IMR-90 (cell line): Measurements from ENCODE around the gene SMKR1. TPM values are rescaled to one million over a fixed set of nuclear protein-coding genes. Genes with fewer than 3 reads are reported as not detected.

Source experiments
- ATAC-seq: fragments of 200-7000 bp; cut with Tn5 transposase; 2 replicates; pipeline ENCODE4 v1.9.1; 2020; ENCODE audit warnings: low read depth, mild to moderate bottlenecking, moderate library complexity
- BruUV-seq: library from RNA; stranded (reverse); fragments of 400-500 nt; replicated peaks from 2 replicates; lab custom pipeline; 2021; lab: Mats Ljungman, UMichigan
- CTCF ChIA-PET: fragments of 300-600 bp; formaldehyde crosslinking; extraction: SDS; loops from one replicate; lab custom pipeline; 2021; ENCODE audit warnings: antibody characterized with exemption; lab: Yijun Ruan, JAX
- POLR2A ChIA-PET: fragments of 300-600 bp; sonication (Branson Sonifier 250); formaldehyde crosslinking; loops from one replicate; lab custom pipeline; 2022; ENCODE audit warnings: antibody characterized with exemption; ENCODE audit not compliant: unreplicated experiment; lab: Charles Lee
- DNase-seq: peaks from one replicate; pipeline ENCODE4 v3.0.0; 2013
- H2AFZ ChIP-seq: replicated peaks from 2 replicates; pipeline ENCODE3; 2013; ENCODE audit warnings: low read length, mild to moderate bottlenecking; ENCODE audit not compliant: poor library complexity
- H2AK5ac ChIP-seq: 2 replicates; pipeline ENCODE4 v1.6.1; 2013; ENCODE audit warnings: low read depth, low read length, inconsistent platforms
- H2AK9ac ChIP-seq: replicated peaks from 2 replicates; pipeline ENCODE3; 2013; ENCODE audit warnings: mild to moderate bottlenecking, low read depth, low read length, moderate library complexity; ENCODE audit not compliant: poor library complexity
- H2BK120ac ChIP-seq: 2 replicates; pipeline ENCODE4 v1.6.1; 2013; ENCODE audit warnings: low read depth, low read length, inconsistent platforms
- H2BK15ac ChIP-seq: 3 replicates; pipeline ENCODE4 v1.6.1; 2013; ENCODE audit warnings: low read depth, low read length, inconsistent platforms
- H2BK20ac ChIP-seq: 2 replicates; pipeline ENCODE4 v1.6.1; 2013; ENCODE audit warnings: low read depth, mild to moderate bottlenecking, inconsistent platforms, low read length, moderate library complexity
- H2BK5ac ChIP-seq: 2 replicates; pipeline ENCODE4 v1.6.1; 2013; ENCODE audit warnings: mild to moderate bottlenecking, low read depth, low read length, inconsistent platforms; ENCODE audit not compliant: poor library complexity, severe bottlenecking
- H3K14ac ChIP-seq: replicated peaks from 2 replicates; pipeline ENCODE4 v1.6.1; 2013; ENCODE audit warnings: low read depth, low read length, inconsistent platforms
- H3K18ac ChIP-seq: 2 replicates; pipeline ENCODE4 v1.6.1; 2013; ENCODE audit warnings: low read depth, low read length, control low read depth
- H3K23ac ChIP-seq: 2 replicates; pipeline ENCODE4 v1.6.1; 2013; ENCODE audit warnings: low read depth, low read length, inconsistent platforms
- H3K27ac ChIP-seq: 2 replicates; pipeline ENCODE4 v1.5.1; 2013; ENCODE audit warnings: mild to moderate bottlenecking, control low read depth, low read length; ENCODE audit not compliant: insufficient read depth
- H3K27me3 ChIP-seq: 2 replicates; pipeline ENCODE4 v1.6.1; 2013; ENCODE audit warnings: low read length; ENCODE audit not compliant: control insufficient read depth, insufficient read depth
- H3K36me3 ChIP-seq: 2 replicates; pipeline ENCODE4 v1.6.1; 2013; ENCODE audit warnings: low read length, mixed read lengths; ENCODE audit not compliant: control insufficient read depth, insufficient read depth
- H3K4ac ChIP-seq: 2 replicates; pipeline ENCODE4 v1.6.1; 2013; ENCODE audit warnings: low read depth, low read length, inconsistent platforms
- H3K4me1 ChIP-seq: 2 replicates; pipeline ENCODE4 v1.6.1; 2013; ENCODE audit warnings: low read length, mixed read lengths; ENCODE audit not compliant: control insufficient read depth, insufficient read depth
- H3K4me2 ChIP-seq: 2 replicates; pipeline ENCODE4 v1.6.1; 2013; ENCODE audit warnings: low read depth, mild to moderate bottlenecking, control low read depth, low read length, moderate library complexity
- H3K4me3 ChIP-seq: 2 replicates; pipeline ENCODE4 v1.5.1; 2013; ENCODE audit warnings: low read depth, mild to moderate bottlenecking, control low read depth, low read length, moderate library complexity; ENCODE audit not compliant: insufficient read depth
- H3K56ac ChIP-seq: 2 replicates; pipeline ENCODE4 v1.6.1; 2013; ENCODE audit warnings: low read length, inconsistent platforms; ENCODE audit not compliant: insufficient read depth; ENCODE audit errors: extremely low read depth
- H3K79me1 ChIP-seq, 2 experiments: 2 replicates each; pipeline ENCODE4 v1.6.1; 2013; ENCODE audit warnings: low read length in 2 of 2, inconsistent platforms in 1 of 2, low read depth in 1 of 2
- H3K9ac ChIP-seq: 2 replicates; pipeline ENCODE4 v1.6.1; 2013; ENCODE audit warnings: low read depth, low read length, control low read depth
- H3K9me1 ChIP-seq: 2 replicates; pipeline ENCODE4 v1.6.1; 2013; ENCODE audit warnings: low read length, inconsistent platforms; ENCODE audit not compliant: insufficient read depth
- H3K9me3 ChIP-seq: 2 replicates; pipeline ENCODE4 v1.6.1; 2013; ENCODE audit warnings: low read length; ENCODE audit not compliant: control insufficient read depth, insufficient read depth
- H4K20me1 ChIP-seq: 2 replicates; pipeline ENCODE4 v1.6.1; 2013; ENCODE audit warnings: low read length, inconsistent platforms; ENCODE audit not compliant: insufficient read depth
- H4K5ac ChIP-seq: 2 replicates; pipeline ENCODE4 v1.6.1; 2013; ENCODE audit warnings: mild to moderate bottlenecking, low read depth, low read length, control low read depth
- H4K8ac ChIP-seq, 2 experiments: 2 replicates each; pipeline ENCODE4 v1.6.1; 2013; ENCODE audit warnings: low read depth in 2 of 2, low read length in 2 of 2, control low read depth in 1 of 2, inconsistent platforms in 1 of 2
- H4K91ac ChIP-seq: 2 replicates; pipeline ENCODE4 v1.6.1; 2013; ENCODE audit warnings: low read depth, low read length, inconsistent platforms; ENCODE audit not compliant: insufficient read depth
- BHLHE40 ChIP-seq: fragments of 150-350 bp; IDR thresholded peaks from 2 replicates; pipeline ENCODE4 v1.6.1; 2016; ENCODE audit warnings: mild to moderate bottlenecking, low read depth, low read length
- CEBPB ChIP-seq: IDR thresholded peaks from 2 replicates; pipeline ENCODE4 v1.6.1; 2012; ENCODE audit warnings: low read depth, low read length, improper control_type of control experiment
- ELK1 ChIP-seq: fragments of 150-350 bp; IDR thresholded peaks from 2 replicates; pipeline ENCODE4 v1.6.1; 2016; ENCODE audit warnings: low read depth, mild to moderate bottlenecking, low read length, moderate library complexity, borderline replicate concordance
- FOS ChIP-seq: fragments of 150-350 bp; IDR thresholded peaks from 2 replicates; pipeline ENCODE4 v1.6.1; 2016; ENCODE audit warnings: low read depth, low read length
- MAFK ChIP-seq: IDR thresholded peaks from 2 replicates; pipeline ENCODE4 v1.6.1; 2012; ENCODE audit warnings: low read depth, low read length, improper control_type of control experiment
- MXI1 ChIP-seq: IDR thresholded peaks from 2 replicates; pipeline ENCODE4 v1.6.1; 2012; ENCODE audit warnings: low read depth, mild to moderate bottlenecking, low read length, moderate library complexity, borderline replicate concordance
- NFE2L2 ChIP-seq: fragments of 150-350 bp; IDR thresholded peaks from 2 replicates; pipeline ENCODE4 v1.6.1; 2016; ENCODE audit warnings: low read depth, mild to moderate bottlenecking, low read length
- POLR2A ChIP-seq: IDR thresholded peaks from 2 replicates; pipeline ENCODE4 v1.6.1; 2012; ENCODE audit warnings: mild to moderate bottlenecking, low read depth, low read length
- RFX5 ChIP-seq: IDR thresholded peaks from 2 replicates; pipeline ENCODE4 v1.8.0; 2012; ENCODE audit warnings: low read depth, mild to moderate bottlenecking, low read length, moderate library complexity
- SMC3 ChIP-seq: fragments of 150-350 bp; IDR thresholded peaks from 2 replicates; pipeline ENCODE4 v1.6.1; 2016; ENCODE audit warnings: low read depth, mild to moderate bottlenecking, antibody characterized with exemption, low read length, moderate library complexity
- USF2 ChIP-seq: fragments of 150-350 bp; IDR thresholded peaks from 2 replicates; pipeline ENCODE4 v1.6.1; 2017; ENCODE audit warnings: mild to moderate bottlenecking, antibody characterized with exemption, low read length, low read depth
- WGBS, 2 experiments: methylation state at CpG; one replicate each; pipeline versions ENCODE4 v1.1.5 to v1.1.7; 2013; ENCODE audit warnings: missing lambda C conversion rate in 2 of 2; ENCODE audit not compliant: insufficient read length in 1 of 2; ENCODE audit errors: extremely low coverage in 2 of 2; 5-methylcytosine and 5-hydroxymethylcytosine counted together
- dilution Hi-C: fragments of 300-500 bp; cut with HindIII; formaldehyde crosslinking; loops from one replicate; pipeline ENCODE4 v1.14.3; 2018; ENCODE audit warnings: low sequenced_read_pairs; ENCODE audit not compliant: unreplicated experiment
- in situ Hi-C: fragments of 300-500 bp; cut with MboI; formaldehyde crosslinking; loops from 3 replicates; pipeline ENCODE4 v1.14.3; 2019; ENCODE audit warnings: low sequenced_read_pairs, inconsistent platforms, mixed read lengths
- intact Hi-C: fragments of 100-400 bp; cut with micrococcal nuclease; formaldehyde crosslinking; loops from 2 replicates; pipeline ENCODE4 v1.10.0; 2022
- polyA plus RNA-seq, 3 experiments: library from polyadenylated mRNA; depleted of rRNA; stranded (reverse); fragments of >200 nt; gene quantifications; 2 replicates each; pipeline ENCODE4 v1.2.3, GENCODE V29; 2012; ENCODE audit warnings: low replicate concordance in 1 of 3
- total RNA-seq: library from RNA; depleted of rRNA; stranded (reverse); fragments of >200 nt; gene quantifications from 2 replicates; pipeline ENCODE4 v1.2.3, GENCODE V29; 2012

Gene SMKR1
- total and polyA plus RNA-seq, 2 of the 4 experiments (the other 2 are of a cell fraction): 0.26 TPM; not detected in 1

- Histone ChIP-seq H3K4ac (no peak overlapping the region), H3K18ac (no peak overlapping the region), H4K91ac (no peak overlapping the region), H4K8ac (no peak overlapping the region), H3K27ac (no peak overlapping the region), H3K4me3 (no peak overlapping the region), H2BK15ac (no peak overlapping the region), H3K4me2 (no peak overlapping the region), H2AK9ac (no peak overlapping the region), H2BK120ac (no peak overlapping the region), H4K5ac (no peak overlapping the region), H3K23ac (no peak overlapping the region), H2BK5ac (no peak overlapping the region), H3K56ac (no peak overlapping the region), H3K9me3 (no peaks in the 10 kb centered on the region), H3K9ac (no peak overlapping the region), H3K9me1 (peaks cover 4% of the 10 kb centered on the region; the same call in 1 of the 2 replicates), H2AK5ac (no peak overlapping the region), H3K14ac (no peak overlapping the region), H2AFZ (no peak overlapping the region), H3K79me1 (no peaks in the 10 kb centered on the region), H3K4me1 (peaks cover 7% of the 10 kb centered on the region; the same call in 1 of the 2 replicates), H4K20me1 (no peaks in the 10 kb centered on the region), H3K36me3 (no peaks in the 10 kb centered on the region), H3K27me3 (peaks cover 4% of the 10 kb centered on the region; the same call in 1 of the 2 replicates), H2BK20ac (no peak overlapping the region)
- ATAC-seq: peak; percentile 87
- WGBS, 2 experiments: 0% methylated on average over 1 of the region's 5 CpGs; no CpG with 5 or more reads in 1 of the 2 experiments
- intact Hi-C loops: loop anchor here (5.0 kb wide), 1 partner anchor 118 kb away; the partner anchor contains the start of gene NRF1
- in situ Hi-C loops: loop anchor here (25.0 kb wide), 1 partner anchor 518 kb away; no protein-coding TSS in a partner anchor
- TF ChIP-seq FOS: peak; percentile 89
- peak; percentile 84 for TF ChIP-seq MAFK
- TF ChIP-seq ELK1: no peak
- TF ChIP-seq RFX5: peak; percentile 51; the same call in 1 of the 2 replicates
- TF ChIP-seq SMC3: no peak
- no peak for TF ChIP-seq NFE2L2
- TF ChIP-seq POLR2A: no peak
- TF ChIP-seq BHLHE40: peak; percentile 78
- no peak for TF ChIP-seq USF2
- no peak for TF ChIP-seq MXI1
- peak; percentile 62 for TF ChIP-seq CEBPB
- ChIA-PET POLR2A (no interaction called here), CTCF (interaction anchor here (1.0 to 1.4 kb wide), 3 partner anchors 14 to 126 kb away, joined by 3 to 4 read pairs (median 3); no protein-coding TSS in a partner anchor)
- dilution Hi-C loops: no loop called here
- DNase-seq: peak; percentile 98
- no TSS peak for BruUV-seq
These were observed 8.3 kb upstream of the SMKR1 start for GRCh38 chr7:129494041-129494440.
